ENCODE data around the gene KIRREL3.

Gene KIRREL3

DNA sequence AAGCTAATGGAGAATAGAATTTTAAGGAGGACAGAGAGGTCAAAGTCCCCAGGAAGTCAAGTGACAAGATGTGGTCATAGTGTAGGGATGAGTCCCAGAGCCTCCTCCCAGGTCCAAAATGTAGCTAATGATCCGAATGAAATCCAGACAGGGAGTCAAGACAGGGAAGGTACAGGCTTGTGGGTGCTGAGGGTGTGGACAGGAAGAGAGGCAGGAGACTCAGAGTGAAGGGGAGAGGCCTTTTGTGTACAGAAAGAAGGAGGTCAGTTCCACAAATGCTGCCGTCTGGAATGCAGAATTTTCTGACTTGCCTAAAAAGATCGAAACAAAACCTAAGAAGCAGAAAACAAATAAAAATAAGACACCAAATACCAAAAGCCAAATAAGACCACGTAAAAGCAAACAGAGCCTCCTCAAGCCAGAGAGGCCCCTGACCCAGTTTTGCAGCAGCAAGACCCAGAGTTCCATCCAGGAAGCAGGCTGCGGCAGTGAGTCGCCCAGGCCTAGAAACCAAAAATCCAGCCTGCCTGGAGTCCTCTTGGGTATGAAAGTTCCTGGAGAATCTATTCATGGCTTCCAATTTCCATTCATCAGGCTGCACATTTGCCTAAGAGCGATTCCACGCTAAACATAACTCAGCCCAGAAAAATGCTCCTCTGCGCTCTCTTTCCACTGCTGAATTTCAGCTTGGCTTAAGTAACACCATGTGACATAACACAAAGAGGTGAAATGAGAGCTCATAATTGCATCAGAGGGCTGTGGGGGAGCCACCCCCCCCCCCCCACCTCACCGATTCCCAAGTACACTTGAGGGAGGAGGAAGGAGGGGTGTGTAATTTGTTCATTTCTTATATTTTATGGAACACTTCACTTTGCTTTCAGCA, 71.2 kb downstream of the KIRREL3 start:
- TF ChIP-seq, protein P1, sequence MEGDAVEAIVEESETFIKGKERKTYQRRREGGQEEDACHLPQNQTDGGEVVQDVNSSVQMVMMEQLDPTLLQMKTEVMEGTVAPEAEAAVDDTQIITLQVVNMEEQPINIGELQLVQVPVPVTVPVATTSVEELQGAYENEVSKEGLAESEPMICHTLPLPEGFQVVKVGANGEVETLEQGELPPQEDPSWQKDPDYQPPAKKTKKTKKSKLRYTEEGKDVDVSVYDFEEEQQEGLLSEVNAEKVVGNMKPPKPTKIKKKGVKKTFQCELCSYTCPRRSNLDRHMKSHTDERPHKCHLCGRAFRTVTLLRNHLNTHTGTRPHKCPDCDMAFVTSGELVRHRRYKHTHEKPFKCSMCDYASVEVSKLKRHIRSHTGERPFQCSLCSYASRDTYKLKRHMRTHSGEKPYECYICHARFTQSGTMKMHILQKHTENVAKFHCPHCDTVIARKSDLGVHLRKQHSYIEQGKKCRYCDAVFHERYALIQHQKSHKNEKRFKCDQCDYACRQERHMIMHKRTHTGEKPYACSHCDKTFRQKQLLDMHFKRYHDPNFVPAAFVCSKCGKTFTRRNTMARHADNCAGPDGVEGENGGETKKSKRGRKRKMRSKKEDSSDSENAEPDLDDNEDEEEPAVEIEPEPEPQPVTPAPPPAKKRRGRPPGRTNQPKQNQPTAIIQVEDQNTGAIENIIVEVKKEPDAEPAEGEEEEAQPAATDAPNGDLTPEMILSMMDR (IDR thresholded peaks at IDR 0.05; ENCODE audit: borderline replicate concordance, insufficient read depth, low read depth, low read length): no peak
- H3K4me3 ChIP-seq (ENCODE audit: low read depth, low read length): no peak overlapping the region

GRCh38 chr11:126927623-126928022, 72.9 kb downstream of the KIRREL3 start:
- TF ChIP-seq, protein P1 (IDR thresholded peaks at IDR 0.05; ENCODE audit: borderline replicate concordance, insufficient read depth, low read depth, low read length): no peak
- H3K4me3 ChIP-seq (ENCODE audit: low read depth, low read length): no peak overlapping the region

- TF ChIP-seq, protein P1 (IDR thresholded peaks at IDR 0.05; ENCODE audit: borderline replicate concordance, insufficient read depth, low read depth, low read length): no peak
- no peak overlapping the region for H3K4me3 ChIP-seq (ENCODE audit: low read depth, low read length)
These were observed 74.2 kb downstream of the KIRREL3 start for GRCh38 chr11:126926376-126926791.

DNA sequence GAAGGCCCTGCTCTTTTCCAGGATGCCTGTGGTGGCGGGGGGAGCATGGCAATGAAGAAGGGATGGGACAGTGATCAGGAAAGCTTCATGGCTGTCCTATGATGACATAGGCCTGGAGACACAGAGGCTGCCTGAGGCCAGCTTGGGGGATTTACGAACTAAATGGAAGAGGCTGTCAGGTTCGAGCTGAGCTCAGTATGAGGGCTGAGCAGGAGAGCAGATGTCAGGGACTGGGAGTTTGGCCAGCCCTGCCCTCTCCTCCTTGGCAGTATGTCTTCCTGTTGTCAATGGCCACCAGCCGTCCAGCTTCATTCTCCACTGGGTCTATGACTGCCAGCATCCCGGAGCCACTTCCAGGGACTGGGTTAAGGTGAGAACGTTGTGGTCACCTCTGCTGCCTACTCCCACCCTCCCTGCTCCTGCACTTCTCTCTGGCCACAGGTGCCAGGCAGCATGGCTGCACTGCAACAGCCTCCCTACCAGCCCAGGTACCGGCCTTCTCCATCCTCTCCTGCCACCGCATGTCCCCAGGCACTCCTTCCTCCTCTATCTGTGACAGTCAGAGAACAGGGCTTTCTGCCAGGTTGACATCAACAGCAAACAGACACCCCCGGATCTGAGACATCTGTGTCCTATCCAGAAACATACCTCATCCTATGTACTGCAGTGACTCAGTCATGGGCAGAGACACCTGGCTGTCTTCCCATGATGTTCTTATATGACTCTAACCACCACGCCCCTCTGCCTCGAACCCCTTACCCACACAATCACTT, 75.1 kb downstream of the KIRREL3 start:
- TF ChIP-seq, protein P1 (IDR thresholded peaks at IDR 0.05; ENCODE audit: borderline replicate concordance, insufficient read depth, low read depth, low read length): no peak
- H3K4me3 ChIP-seq (ENCODE audit: low read depth, low read length): no peak overlapping the region

GRCh38 chr11:126924376-126925040, 76.1 kb downstream of the KIRREL3 start:
- TF ChIP-seq, protein P1 (IDR thresholded peaks at IDR 0.05; ENCODE audit: borderline replicate concordance, insufficient read depth, low read depth, low read length): no peak
- H3K4me3 ChIP-seq (ENCODE audit: low read depth, low read length): no peak overlapping the region

GRCh38 chr11:126920833-126921232, 79.7 kb downstream of the KIRREL3 start:
- H3K4me3 ChIP-seq (ENCODE audit: low read depth, low read length): no peak overlapping the region
- TF ChIP-seq, protein P1 (IDR thresholded peaks at IDR 0.05; ENCODE audit: borderline replicate concordance, insufficient read depth, low read depth, low read length): no peak

All from GM12875 (cell line).